Liver (tissue), 9 donors: ENCODE measurements around the gene INPP5E. TPM values are rescaled to one million over a fixed set of nuclear protein-coding genes. Genes with fewer than 3 reads are reported as not detected.

ENCODE experiments used
- DNase-seq: peaks from one replicate; pipeline ENCODE4 v3.0.0-alpha.2; 2017; ENCODE audit warnings: low spot score
- H3K27ac ChIP-seq, 2 donors: one replicate each; pipeline ENCODE4 v1.7.0; 2013; ENCODE audit warnings: inconsistent platforms in 2 of 2, low read length in 2 of 2, control low read depth in 1 of 2, low read depth in 1 of 2, mild to moderate bottlenecking in 1 of 2
- H3K27me3 ChIP-seq, 4 donors: one replicate each; pipeline versions ENCODE4 v1.6.1 to v1.7.0; 2013; ENCODE audit warnings: low read length in 3 of 4, inconsistent platforms in 1 of 4, mild to moderate bottlenecking in 1 of 4, moderate library complexity in 1 of 4; ENCODE audit not compliant: control insufficient read depth in 4 of 4, insufficient read depth in 4 of 4
- H3K36me3 ChIP-seq, 4 donors: one replicate each; pipeline versions ENCODE4 v1.6.1 to v1.7.0; 2013; ENCODE audit warnings: low read length in 3 of 4, mild to moderate bottlenecking in 3 of 4, low read depth in 1 of 4, moderate library complexity in 1 of 4; ENCODE audit not compliant: control insufficient read depth in 4 of 4, insufficient read depth in 3 of 4
- H3K4me1 ChIP-seq, 4 donors: one replicate each; pipeline versions ENCODE4 v1.6.1 to v1.7.0; 2013; ENCODE audit warnings: low read length in 3 of 4, mild to moderate bottlenecking in 3 of 4, moderate library complexity in 1 of 4; ENCODE audit not compliant: control insufficient read depth in 4 of 4, insufficient read depth in 4 of 4
- H3K4me3 ChIP-seq, 3 donors: one replicate each; pipeline versions ENCODE4 v1.6.1 to v1.7.0; 2013; ENCODE audit warnings: low read length in 3 of 3, control low read depth in 1 of 3, low read depth in 1 of 3, mild to moderate bottlenecking in 1 of 3
- H3K9ac ChIP-seq, 2 donors: one replicate each; pipeline ENCODE4 v1.7.0; 2013; ENCODE audit warnings: low read length in 2 of 2, mild to moderate bottlenecking in 2 of 2, moderate library complexity in 2 of 2, control low read depth in 1 of 2, low read depth in 1 of 2
- H3K9me3 ChIP-seq, 4 donors: one replicate each; pipeline versions ENCODE4 v1.6.1 to v1.7.0; 2013; ENCODE audit warnings: low read length in 3 of 4; ENCODE audit not compliant: control insufficient read depth in 4 of 4
- FOXA1 ChIP-seq: IDR thresholded peaks from 2 replicates; pipeline ENCODE4 v1.6.1; 2016; ENCODE audit warnings: antibody characterized with exemption
- FOXA2 ChIP-seq: IDR thresholded peaks from 2 replicates; pipeline ENCODE4 v1.6.1; 2016; ENCODE audit warnings: antibody characterized with exemption
- GABPA ChIP-seq, 2 donors: IDR thresholded peaks in 1 of 2; conservative IDR thresholded peaks in 1 of 2; 2 replicates each; pipeline ENCODE4 v1.6.1; 2016; ENCODE audit warnings: antibody characterized with exemption in 2 of 2, mild to moderate bottlenecking in 1 of 2, moderate library complexity in 1 of 2
- HNF4A ChIP-seq, 2 donors: conservative IDR thresholded peaks; 2 replicates each; pipeline ENCODE4 v1.6.1; 2016; ENCODE audit warnings: antibody characterized with exemption in 2 of 2, mild to moderate bottlenecking in 2 of 2
- HNF4G ChIP-seq: IDR thresholded peaks from 2 replicates; pipeline ENCODE4 v1.6.1; 2016; ENCODE audit warnings: antibody characterized with exemption
- JUND ChIP-seq, 2 donors: IDR thresholded peaks; 2 replicates each; pipeline ENCODE4 v1.6.1; 2016; ENCODE audit warnings: antibody characterized with exemption in 2 of 2
- NR2F2 ChIP-seq: IDR thresholded peaks from 2 replicates; pipeline ENCODE4 v1.6.1; 2016; ENCODE audit warnings: antibody characterized with exemption
- RAD21 ChIP-seq, 2 donors: IDR thresholded peaks; 2 replicates each; pipeline ENCODE4 v1.6.1; 2016; ENCODE audit warnings: antibody characterized with exemption in 2 of 2, mild to moderate bottlenecking in 2 of 2
- RXRA ChIP-seq, 2 donors: IDR thresholded peaks; 2 replicates each; pipeline ENCODE4 v1.6.1; 2017 to 2018; ENCODE audit warnings: antibody characterized with exemption in 2 of 2, mild to moderate bottlenecking in 1 of 2
- TAF1 ChIP-seq: conservative IDR thresholded peaks from 2 replicates; pipeline ENCODE4 v1.6.1; 2016; ENCODE audit warnings: antibody characterized with exemption, mild to moderate bottlenecking
- YY1 ChIP-seq: IDR thresholded peaks from 2 replicates; pipeline ENCODE4 v1.6.1; 2016; ENCODE audit warnings: antibody characterized with exemption, mild to moderate bottlenecking
- WGBS: extraction: QIAGEN DNeasy Blood & Tissue Kit; methylation state at CpG from one replicate; pipeline ENCODE4 v1.1.7; 2013; 5-methylcytosine and 5-hydroxymethylcytosine counted together
- polyA plus RNA-seq, 2 donors: library from polyadenylated mRNA; stranded (reverse) in 1 of 2; unstranded in 1 of 2; fragments of 200-250 nt in 1 of 2; fragments of >200 nt in 1 of 2; fragmentation: Nextera tagmentation in 1 of 2; extraction: Ambion mirVana in 1 of 2; gene quantifications; one replicate each; pipeline versions ENCODE4 v1.2.1 to v1.2.3, GENCODE V29; 2013 to 2015
- total RNA-seq, 2 donors: library from RNA; depleted of rRNA; stranded (reverse); fragments of >200 nt; gene quantifications; one replicate each; pipeline ENCODE4 v1.2.3, GENCODE V29; 2014
- TF ChIP-seq, protein P1 (sequence below): IDR thresholded peaks from 2 replicates; pipeline ENCODE4 v1.6.1; 2016; ENCODE audit warnings: antibody characterized with exemption
- TF ChIP-seq, protein P2 (sequence below): fragments of 150-350 bp; IDR thresholded peaks from 2 replicates; pipeline ENCODE4 v1.5.1; 2017; ENCODE audit warnings: improper control_type of control experiment, low read depth, low read length; ENCODE audit not compliant: missing input control
- TF ChIP-seq, protein P3 (sequence below): IDR thresholded peaks from 2 replicates; pipeline ENCODE4 v1.6.1; 2016; ENCODE audit warnings: antibody characterized with exemption
- TF ChIP-seq, protein P4 (sequence below): IDR thresholded peaks from 2 replicates; pipeline ENCODE4 v1.6.1; 2016; ENCODE audit warnings: antibody characterized with exemption, mild to moderate bottlenecking
- TF ChIP-seq, protein P5 (sequence below): IDR thresholded peaks from 2 replicates; pipeline ENCODE4 v1.6.1; 2016; ENCODE audit warnings: antibody characterized with exemption
- donor health status: healthy.
- donor health status: healthy.
- donor health status: healthy.
- donor health status: healthy.
- donor health status: healthy.

INPP5E gene
- total and polyA plus RNA-seq, 4 donors = 1.0 to 3.3 (median 2.9) TPM

DNA sequence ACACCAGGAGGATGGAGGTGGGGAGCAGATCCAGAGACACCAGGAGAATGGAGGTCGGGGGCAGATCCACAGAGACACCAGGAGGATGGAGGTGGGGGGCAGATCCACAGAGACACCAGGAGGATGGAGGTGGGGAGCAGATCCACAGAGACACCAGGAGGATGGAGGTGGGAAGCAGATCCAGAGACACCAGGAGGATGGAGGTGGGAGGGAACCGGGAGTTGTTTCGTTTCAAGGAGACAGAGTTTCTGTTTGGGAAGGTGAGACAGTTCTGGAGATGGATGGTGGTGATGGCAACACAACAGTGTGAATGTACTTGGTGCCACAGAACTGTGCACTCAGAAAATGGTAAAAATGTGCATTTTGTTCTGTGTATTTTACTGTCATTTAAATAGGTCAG, 9.0 kb upstream of the INPP5E start:
- no peak for DNase-seq
- no peak overlapping the region for H3K4me3 ChIP-seq
- TF ChIP-seq, protein P1, sequence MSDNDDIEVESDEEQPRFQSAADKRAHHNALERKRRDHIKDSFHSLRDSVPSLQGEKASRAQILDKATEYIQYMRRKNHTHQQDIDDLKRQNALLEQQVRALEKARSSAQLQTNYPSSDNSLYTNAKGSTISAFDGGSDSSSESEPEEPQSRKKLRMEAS = no peak
- TF ChIP-seq NR2F2 (no peak), RXRA (IDR thresholded peaks at IDR 0.05) (no peak), FOXA2 (no peak), HNF4A (conservative IDR thresholded peaks at IDR 0.05) (no peak), FOXA1 (no peak), HNF4G (no peak), TAF1 (no peak), JUND (IDR thresholded peaks at IDR 0.05) (no peak), RAD21 (IDR thresholded peaks at IDR 0.05) (no peak)
- TF ChIP-seq, protein P2, sequence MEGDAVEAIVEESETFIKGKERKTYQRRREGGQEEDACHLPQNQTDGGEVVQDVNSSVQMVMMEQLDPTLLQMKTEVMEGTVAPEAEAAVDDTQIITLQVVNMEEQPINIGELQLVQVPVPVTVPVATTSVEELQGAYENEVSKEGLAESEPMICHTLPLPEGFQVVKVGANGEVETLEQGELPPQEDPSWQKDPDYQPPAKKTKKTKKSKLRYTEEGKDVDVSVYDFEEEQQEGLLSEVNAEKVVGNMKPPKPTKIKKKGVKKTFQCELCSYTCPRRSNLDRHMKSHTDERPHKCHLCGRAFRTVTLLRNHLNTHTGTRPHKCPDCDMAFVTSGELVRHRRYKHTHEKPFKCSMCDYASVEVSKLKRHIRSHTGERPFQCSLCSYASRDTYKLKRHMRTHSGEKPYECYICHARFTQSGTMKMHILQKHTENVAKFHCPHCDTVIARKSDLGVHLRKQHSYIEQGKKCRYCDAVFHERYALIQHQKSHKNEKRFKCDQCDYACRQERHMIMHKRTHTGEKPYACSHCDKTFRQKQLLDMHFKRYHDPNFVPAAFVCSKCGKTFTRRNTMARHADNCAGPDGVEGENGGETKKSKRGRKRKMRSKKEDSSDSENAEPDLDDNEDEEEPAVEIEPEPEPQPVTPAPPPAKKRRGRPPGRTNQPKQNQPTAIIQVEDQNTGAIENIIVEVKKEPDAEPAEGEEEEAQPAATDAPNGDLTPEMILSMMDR = no peak
- TF ChIP-seq, protein P3, sequence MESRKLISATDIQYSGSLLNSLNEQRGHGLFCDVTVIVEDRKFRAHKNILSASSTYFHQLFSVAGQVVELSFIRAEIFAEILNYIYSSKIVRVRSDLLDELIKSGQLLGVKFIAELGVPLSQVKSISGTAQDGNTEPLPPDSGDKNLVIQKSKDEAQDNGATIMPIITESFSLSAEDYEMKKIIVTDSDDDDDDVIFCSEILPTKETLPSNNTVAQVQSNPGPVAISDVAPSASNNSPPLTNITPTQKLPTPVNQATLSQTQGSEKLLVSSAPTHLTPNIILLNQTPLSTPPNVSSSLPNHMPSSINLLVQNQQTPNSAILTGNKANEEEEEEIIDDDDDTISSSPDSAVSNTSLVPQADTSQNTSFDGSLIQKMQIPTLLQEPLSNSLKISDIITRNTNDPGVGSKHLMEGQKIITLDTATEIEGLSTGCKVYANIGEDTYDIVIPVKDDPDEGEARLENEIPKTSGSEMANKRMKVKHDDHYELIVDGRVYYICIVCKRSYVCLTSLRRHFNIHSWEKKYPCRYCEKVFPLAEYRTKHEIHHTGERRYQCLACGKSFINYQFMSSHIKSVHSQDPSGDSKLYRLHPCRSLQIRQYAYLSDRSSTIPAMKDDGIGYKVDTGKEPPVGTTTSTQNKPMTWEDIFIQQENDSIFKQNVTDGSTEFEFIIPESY = no peak
- TF ChIP-seq, protein P4, sequence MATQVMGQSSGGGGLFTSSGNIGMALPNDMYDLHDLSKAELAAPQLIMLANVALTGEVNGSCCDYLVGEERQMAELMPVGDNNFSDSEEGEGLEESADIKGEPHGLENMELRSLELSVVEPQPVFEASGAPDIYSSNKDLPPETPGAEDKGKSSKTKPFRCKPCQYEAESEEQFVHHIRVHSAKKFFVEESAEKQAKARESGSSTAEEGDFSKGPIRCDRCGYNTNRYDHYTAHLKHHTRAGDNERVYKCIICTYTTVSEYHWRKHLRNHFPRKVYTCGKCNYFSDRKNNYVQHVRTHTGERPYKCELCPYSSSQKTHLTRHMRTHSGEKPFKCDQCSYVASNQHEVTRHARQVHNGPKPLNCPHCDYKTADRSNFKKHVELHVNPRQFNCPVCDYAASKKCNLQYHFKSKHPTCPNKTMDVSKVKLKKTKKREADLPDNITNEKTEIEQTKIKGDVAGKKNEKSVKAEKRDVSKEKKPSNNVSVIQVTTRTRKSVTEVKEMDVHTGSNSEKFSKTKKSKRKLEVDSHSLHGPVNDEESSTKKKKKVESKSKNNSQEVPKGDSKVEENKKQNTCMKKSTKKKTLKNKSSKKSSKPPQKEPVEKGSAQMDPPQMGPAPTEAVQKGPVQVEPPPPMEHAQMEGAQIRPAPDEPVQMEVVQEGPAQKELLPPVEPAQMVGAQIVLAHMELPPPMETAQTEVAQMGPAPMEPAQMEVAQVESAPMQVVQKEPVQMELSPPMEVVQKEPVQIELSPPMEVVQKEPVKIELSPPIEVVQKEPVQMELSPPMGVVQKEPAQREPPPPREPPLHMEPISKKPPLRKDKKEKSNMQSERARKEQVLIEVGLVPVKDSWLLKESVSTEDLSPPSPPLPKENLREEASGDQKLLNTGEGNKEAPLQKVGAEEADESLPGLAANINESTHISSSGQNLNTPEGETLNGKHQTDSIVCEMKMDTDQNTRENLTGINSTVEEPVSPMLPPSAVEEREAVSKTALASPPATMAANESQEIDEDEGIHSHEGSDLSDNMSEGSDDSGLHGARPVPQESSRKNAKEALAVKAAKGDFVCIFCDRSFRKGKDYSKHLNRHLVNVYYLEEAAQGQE = no peak
- TF ChIP-seq, protein P5, sequence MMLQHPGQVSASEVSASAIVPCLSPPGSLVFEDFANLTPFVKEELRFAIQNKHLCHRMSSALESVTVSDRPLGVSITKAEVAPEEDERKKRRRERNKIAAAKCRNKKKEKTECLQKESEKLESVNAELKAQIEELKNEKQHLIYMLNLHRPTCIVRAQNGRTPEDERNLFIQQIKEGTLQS = no peak
- no peak overlapping the region for H3K9ac ChIP-seq
- 94% methylated on average over 3 of the region's 3 CpGs for WGBS
- H3K27ac ChIP-seq = no peak overlapping the region
- H3K27me3 ChIP-seq = no peaks in the 10 kb centered on the region
- H3K4me1 ChIP-seq = no peaks in the 10 kb centered on the region
- H3K9me3 ChIP-seq = no peaks in the 10 kb centered on the region
- peaks cover 26 to 86% (median 73%) of the 10 kb centered on the region in 4 donors for H3K36me3 ChIP-seq

DNA sequence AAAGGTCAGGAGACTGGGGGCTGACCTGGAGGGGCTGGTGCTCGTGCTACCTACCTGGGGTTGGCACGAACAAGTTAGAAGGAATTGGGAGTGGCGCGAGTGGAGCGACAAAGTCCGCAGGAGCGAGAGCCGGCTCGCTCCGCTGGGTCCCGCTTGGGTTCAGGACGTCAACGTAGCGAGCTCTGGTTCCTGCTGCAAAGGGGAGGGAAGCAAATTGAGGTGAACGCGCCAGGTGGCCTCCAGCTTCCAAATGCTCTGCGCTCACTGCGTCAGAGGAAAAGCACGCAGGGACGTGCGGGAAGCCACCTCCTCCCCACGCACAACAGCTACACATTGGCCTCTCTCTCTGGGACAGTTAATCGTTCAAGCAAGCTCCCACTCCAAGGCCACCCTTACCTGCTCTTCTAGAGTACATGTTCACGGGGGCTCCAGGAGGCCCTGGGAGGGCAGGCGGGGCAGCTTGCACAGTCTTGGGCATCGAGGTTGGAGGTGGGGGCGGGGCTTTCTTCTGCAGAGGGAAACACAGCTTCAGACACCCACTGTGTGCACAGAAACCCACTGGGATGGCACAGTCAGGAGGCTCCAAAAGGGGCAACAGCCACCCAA, 7.6 kb upstream of the INPP5E start:
- no peaks in the 10 kb centered on the region for H3K9me3 ChIP-seq
- no peak overlapping the region for H3K27ac ChIP-seq
- TF ChIP-seq GABPA (IDR thresholded peaks at IDR 0.05 in 1 of 2, conservative IDR thresholded peaks at IDR 0.05 in 1 of 2) (no peak), YY1 (no peak), JUND (IDR thresholded peaks at IDR 0.05) (no peak), RAD21 (IDR thresholded peaks at IDR 0.05) (no peak)
- TF ChIP-seq, protein P5 = no peak
- TF ChIP-seq, protein P2 = no peak
- WGBS = 95% methylated on average over 27 of the region's 27 CpGs
- no peak overlapping the region for H3K4me3 ChIP-seq
- DNase-seq = no peak
- H3K36me3 ChIP-seq = peaks cover 32 to 92% (median 72%) of the 10 kb centered on the region in 4 donors
- no peak overlapping the region for H3K9ac ChIP-seq
- H3K27me3 ChIP-seq = no peaks in the 10 kb centered on the region
- H3K4me1 ChIP-seq = peaks cover 2 to 11% (median 9%) of the 10 kb centered on the region in 4 donors
